Lung (tissue), 12 donors: ENCODE measurements around the gene L3MBTL4. TPM values are rescaled to one million over a fixed set of nuclear protein-coding genes. Genes with fewer than 3 reads are reported as not detected.

Source experiments
- ATAC-seq: fragments of 200-7000 bp; cut with Tn5 transposase; one replicate; pipeline ENCODE4 v1.9.1; 2020; ENCODE audit warnings: moderate number of reproducible peaks; ENCODE audit not compliant: insufficient read depth, low FRiP score
- DNase-seq, 3 donors: peaks; one replicate each; pipeline ENCODE4 v3.0.0-alpha.2; 2013 to 2017
- H3K27ac ChIP-seq, 2 donors: one replicate each; pipeline ENCODE4 v1.5.1; 2013; ENCODE audit warnings: mild to moderate bottlenecking in 2 of 2, moderate library complexity in 2 of 2, control low read depth in 1 of 2, inconsistent platforms in 1 of 2, low read depth in 1 of 2, low read length in 1 of 2
- H3K27me3 ChIP-seq, 3 donors: one replicate each; pipeline ENCODE4 v1.5.1; 2013; ENCODE audit warnings: low read length in 2 of 3; ENCODE audit not compliant: control insufficient read depth in 3 of 3, insufficient read depth in 3 of 3
- H3K36me3 ChIP-seq, 4 donors: one replicate each; pipeline ENCODE4 v1.5.1; 2013; ENCODE audit warnings: low read length in 4 of 4, mild to moderate bottlenecking in 1 of 4, moderate library complexity in 1 of 4; ENCODE audit not compliant: control insufficient read depth in 4 of 4, insufficient read depth in 4 of 4
- H3K4me1 ChIP-seq, 5 donors: one replicate each; pipeline ENCODE4 v1.5.1; 2013; ENCODE audit warnings: low read length in 5 of 5, mild to moderate bottlenecking in 2 of 5, moderate library complexity in 1 of 5; ENCODE audit not compliant: control insufficient read depth in 5 of 5, insufficient read depth in 5 of 5
- H3K4me3 ChIP-seq: one replicate; pipeline ENCODE4 v1.5.1; 2013; ENCODE audit warnings: mild to moderate bottlenecking, control low read depth, moderate library complexity
- H3K9ac ChIP-seq, 2 donors: one replicate each; pipeline ENCODE4 v1.5.1; 2013; ENCODE audit warnings: low read length in 2 of 2, control low read depth in 1 of 2; ENCODE audit not compliant: insufficient read depth in 1 of 2
- H3K9me3 ChIP-seq, 4 donors: one replicate each; pipeline ENCODE4 v1.5.1; 2013; ENCODE audit warnings: low read length in 3 of 4, mild to moderate bottlenecking in 1 of 4, moderate library complexity in 1 of 4; ENCODE audit not compliant: control insufficient read depth in 4 of 4, insufficient read depth in 3 of 4
- WGBS, 2 donors: extraction: QIAGEN DNeasy Blood & Tissue Kit; methylation state at CpG; one replicate each; pipeline ENCODE4 v1.1.7; 2013; 5-methylcytosine and 5-hydroxymethylcytosine counted together
- polyA plus RNA-seq, 2 donors: library from polyadenylated mRNA; stranded (reverse); fragments of 200-250 nt; gene quantifications; one replicate each; pipeline ENCODE4 v1.2.1, GENCODE V29; 2013
- total RNA-seq, 2 donors: library from RNA; depleted of rRNA in 1 of 2; stranded (reverse); fragments of >200 nt in 1 of 2; gene quantifications; one replicate each; pipeline ENCODE4 v1.2.1, GENCODE V29; 2014 to 2021
- TF ChIP-seq, protein P1 (sequence below): IDR thresholded peaks from 2 replicates; pipeline ENCODE4 v1.5.1; 2012; ENCODE audit warnings: mild to moderate bottlenecking; ENCODE audit errors: control extremely low read depth, extremely low read depth
- donor health status: control.
- donor health status: control.
- donor health status: Bipolar disorder and iron deficiency.
- donor health status: healthy.
- donor health status: DM: yes; HTN: yes; CAD: no.

L3MBTL4 gene
- total and polyA plus RNA-seq, 4 donors: 2.8 to 16.8 (median 9.9) TPM

DNA sequence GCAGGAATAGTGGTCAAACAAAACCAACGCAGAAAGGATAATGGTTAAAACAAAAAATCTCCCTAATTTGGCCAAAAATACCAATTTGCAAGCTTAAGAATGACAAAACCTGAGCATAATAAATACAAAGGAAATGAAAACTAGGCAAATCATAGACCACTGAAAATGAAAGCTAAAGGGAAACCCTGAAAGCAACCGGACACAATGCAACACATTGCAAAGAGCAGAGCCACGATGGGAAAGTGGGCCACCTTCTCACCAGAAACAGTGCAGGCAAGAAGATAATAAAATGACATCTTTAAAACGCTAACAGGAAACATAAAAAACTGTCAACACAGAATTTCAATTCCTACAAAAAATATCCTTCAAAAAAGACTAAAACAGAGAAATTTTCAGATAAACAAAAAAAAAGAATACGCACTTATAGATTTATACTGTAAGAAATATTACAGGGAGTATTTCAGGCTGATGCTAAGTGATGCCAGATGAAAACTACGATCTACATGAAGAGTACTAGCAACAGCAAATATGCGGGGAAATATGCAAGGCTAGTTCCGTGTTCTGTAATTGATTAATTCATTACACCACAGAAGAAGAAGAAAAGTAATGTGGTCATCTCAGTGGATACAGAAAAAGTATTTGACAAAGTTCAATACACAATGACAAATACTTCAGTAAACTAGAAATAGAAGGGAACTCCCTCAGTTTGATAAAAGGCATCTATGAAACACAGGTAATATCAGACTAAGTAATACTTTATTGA lies 239.5 kb downstream of the L3MBTL4 start:
- peaks cover 0 to 2% (median 0%) of the 10 kb centered on the region in 5 donors for H3K4me1 ChIP-seq
- H3K9me3 ChIP-seq: no peaks in the 10 kb centered on the region
- DNase-seq: no peak
- H3K9ac ChIP-seq: no peak overlapping the region
- H3K27me3 ChIP-seq: no peaks in the 10 kb centered on the region
- TF ChIP-seq, protein P1, sequence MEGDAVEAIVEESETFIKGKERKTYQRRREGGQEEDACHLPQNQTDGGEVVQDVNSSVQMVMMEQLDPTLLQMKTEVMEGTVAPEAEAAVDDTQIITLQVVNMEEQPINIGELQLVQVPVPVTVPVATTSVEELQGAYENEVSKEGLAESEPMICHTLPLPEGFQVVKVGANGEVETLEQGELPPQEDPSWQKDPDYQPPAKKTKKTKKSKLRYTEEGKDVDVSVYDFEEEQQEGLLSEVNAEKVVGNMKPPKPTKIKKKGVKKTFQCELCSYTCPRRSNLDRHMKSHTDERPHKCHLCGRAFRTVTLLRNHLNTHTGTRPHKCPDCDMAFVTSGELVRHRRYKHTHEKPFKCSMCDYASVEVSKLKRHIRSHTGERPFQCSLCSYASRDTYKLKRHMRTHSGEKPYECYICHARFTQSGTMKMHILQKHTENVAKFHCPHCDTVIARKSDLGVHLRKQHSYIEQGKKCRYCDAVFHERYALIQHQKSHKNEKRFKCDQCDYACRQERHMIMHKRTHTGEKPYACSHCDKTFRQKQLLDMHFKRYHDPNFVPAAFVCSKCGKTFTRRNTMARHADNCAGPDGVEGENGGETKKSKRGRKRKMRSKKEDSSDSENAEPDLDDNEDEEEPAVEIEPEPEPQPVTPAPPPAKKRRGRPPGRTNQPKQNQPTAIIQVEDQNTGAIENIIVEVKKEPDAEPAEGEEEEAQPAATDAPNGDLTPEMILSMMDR: no peak
- no peak overlapping the region for H3K27ac ChIP-seq
- ATAC-seq: no peak
- H3K4me3 ChIP-seq: no peak overlapping the region
- peaks cover 0 to 6% (median 2%) of the 10 kb centered on the region in 4 donors for H3K36me3 ChIP-seq
- 92 to 96% methylated on average over 8 of the region's 8 CpGs for WGBS, 2 donors

DNA sequence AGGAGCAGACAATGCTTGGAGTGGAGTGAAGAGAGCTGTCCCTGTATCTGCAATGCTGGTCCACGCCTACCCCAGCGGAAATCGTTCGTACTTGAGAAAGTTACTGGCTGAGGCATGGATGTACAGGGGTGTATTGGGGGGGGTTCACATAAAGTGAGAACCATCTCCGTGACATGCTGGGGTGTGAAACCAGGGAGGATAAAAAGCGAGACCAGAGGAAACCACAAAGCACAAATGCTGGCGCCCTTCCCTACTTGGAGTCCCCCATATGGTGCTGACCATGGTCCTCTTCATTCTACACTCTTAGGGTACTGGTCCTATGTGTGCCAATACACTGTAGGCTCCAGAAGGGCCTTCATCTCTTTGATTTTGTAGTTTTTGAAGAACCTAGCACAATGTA lies 244.1 kb downstream of the L3MBTL4 start:
- Histone ChIP-seq H3K27me3 (no peaks in the 10 kb centered on the region), H3K9me3 (no peaks in the 10 kb centered on the region), H3K36me3 (peaks cover 0 to 6% (median 2%) of the 10 kb centered on the region in 4 donors), H3K27ac (no peak overlapping the region), H3K4me3 (no peak overlapping the region), H3K4me1 (peaks cover 0 to 2% (median 0%) of the 10 kb centered on the region in 5 donors), H3K9ac (no peak overlapping the region)
- TF ChIP-seq, protein P1: no peak
- no peak for ATAC-seq
- 91 to 92% methylated on average over 7 of the region's 7 CpGs for WGBS, 2 donors
- no peak for DNase-seq

DNA sequence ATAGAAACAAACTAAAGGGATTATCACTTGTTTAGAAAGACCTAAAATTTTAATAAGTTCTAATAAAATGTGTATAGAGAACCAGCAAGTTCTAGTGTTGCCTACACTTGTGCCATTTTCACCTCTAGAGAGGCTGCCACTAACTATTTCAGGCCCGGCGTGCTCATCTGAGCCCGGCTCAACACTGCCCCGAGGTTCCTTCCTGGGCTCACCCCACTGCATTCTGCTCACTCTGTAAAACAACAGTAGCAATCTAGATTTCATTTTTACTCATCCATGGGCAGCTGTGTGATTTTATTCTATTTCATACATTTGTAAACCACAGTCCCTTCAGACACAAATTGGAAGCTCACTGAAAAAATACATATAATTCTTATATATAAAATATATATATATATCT lies 253.2 kb downstream of the L3MBTL4 start:
- DNase-seq: no peak
- no peak overlapping the region for H3K4me3 ChIP-seq
- H3K27ac ChIP-seq: no peak overlapping the region
- no peak for ATAC-seq
- H3K36me3 ChIP-seq: no peaks in the 10 kb centered on the region
- TF ChIP-seq, protein P1: no peak
- H3K27me3 ChIP-seq: no peaks in the 10 kb centered on the region
- H3K9me3 ChIP-seq: peaks cover 0 to 4% (median 0%) of the 10 kb centered on the region in 4 donors
- H3K4me1 ChIP-seq: no peaks in the 10 kb centered on the region
- WGBS, 2 donors: 93 to 95% methylated on average over 4 of the region's 4 CpGs
- no peak overlapping the region for H3K9ac ChIP-seq
